Measurements from ENCODE around the gene STARD4.

STARD4 gene

DNA sequence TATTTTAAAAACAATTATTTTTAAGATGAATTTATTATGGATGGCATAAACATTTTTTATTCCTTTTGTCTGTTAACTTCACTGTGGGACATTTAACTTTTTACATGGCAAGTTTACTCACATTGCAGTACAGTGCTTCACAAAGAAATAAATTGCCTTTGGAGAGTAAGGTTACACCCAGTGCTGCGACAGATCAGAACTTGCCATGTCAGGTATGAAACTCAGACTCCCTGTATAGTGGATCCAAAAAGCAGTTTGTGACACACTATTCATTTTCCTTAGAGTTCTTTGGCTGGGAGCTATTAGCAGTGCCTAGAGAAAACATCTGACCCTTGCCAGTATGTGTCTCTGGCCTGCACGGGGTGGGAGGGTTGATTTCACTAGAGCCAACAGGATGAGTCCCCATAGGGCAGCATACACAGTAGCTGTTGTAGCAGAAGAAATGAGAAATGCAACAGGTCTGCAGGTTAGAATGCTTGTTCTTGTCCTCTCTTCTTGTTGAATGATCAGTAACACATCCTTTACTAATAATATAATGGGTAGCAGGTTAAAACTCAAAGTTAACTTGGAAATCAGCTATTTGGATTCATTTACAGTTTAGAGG, 42.9 kb downstream of the STARD4 start:
- no peak for DNase-seq

DNA sequence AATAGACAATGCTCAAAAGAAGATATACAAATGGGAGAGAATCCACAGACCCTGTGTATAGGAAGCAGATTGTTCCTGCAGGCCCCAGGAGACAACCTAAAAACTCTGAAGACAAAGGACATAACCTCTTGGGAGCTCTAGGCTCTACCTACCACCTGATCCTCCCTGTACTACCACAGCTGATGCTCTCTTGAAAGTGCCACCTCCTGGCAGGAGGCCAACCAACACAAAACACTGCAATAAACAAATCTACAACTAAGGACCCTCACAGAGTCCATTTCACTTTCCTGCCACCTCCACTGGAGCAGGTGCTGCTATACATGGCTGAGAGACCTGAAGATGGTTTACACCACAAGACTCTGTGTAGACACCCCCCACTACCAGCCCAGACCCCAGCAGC, 49.0 kb downstream of the STARD4 start:
- peak; percentile 76 for DNase-seq

DNA sequence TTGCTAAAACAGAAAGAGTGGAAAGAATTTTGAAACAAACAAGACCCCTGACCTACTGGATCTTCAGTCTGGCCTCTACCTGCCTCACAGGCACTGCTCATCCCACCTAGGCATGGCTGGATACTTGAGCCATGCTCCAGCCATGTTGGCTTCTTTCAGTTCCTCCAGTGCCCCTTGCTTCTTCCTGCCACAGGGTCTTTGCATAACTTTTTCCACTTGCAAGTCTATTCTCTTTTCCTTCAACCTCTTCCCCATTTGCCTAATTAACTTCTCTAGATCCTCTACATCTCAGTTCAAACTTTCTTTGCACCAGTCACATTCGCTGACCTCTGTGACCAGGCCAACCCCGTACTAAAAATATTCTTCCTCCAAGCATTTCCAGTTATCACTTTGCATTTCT, 50.4 kb downstream of the STARD4 start:
- no peak for DNase-seq

DNA sequence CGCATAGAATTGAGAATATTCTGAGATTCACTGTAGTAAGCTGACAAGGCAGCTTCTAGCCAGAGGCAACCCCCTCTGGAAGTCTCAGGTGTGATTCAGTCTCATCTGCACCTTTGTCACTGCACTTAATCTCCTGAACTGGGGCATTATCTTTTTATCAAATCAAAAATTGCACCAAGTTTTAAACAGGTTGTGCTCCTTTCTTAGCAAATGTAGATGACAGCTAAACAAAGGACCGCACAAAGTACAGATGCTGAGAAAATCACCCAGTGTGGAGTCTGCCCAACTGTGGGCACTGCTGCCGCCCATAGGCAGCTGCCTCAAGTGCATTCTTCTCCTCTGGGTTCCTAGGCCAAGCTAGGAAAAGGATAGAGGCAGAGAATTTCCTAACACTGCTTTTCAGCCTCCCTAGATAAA, 51.1 kb downstream of the STARD4 start:
- DNase-seq: no peak

DNA sequence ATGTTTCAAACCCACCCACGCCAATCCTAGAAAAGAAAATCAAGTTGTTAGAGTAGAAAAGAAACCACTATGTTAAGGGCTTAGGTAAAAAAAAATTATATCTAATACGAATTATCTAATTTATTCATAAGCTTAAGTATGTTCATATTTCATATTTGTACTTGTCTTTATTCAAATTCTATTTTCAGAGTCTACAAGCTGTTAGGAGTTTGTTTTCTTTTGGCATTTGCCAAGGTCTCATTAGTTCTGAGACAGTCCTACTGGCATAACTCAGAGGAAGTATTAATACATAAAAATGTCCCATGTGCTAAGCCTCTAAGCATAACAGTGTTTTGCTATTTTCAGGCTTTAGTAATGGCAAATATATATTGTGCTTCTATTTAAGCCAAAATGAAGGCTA, 57.6 kb downstream of the STARD4 start:
- DNase-seq: no peak

DNA sequence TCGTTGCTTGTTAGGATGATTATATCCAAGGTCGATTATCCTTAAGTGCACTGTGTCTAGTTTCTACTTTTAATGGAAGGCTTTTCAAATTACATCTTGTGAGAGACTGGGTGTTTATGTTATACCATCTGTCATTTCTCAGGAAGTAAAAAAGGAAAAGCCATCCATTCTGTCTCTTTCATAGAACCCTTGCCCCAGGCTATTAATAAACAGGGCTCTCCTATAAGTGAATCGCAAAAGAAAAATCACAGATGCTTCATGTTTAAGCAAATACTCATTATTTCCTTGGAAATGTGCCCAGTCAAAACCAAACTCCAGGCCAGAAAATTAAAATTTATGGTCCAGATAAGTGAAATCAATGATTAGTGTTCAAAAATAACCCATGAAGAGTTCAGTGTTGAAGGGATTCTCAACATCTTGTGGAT, 58.1 kb downstream of the STARD4 start:
- peak; percentile 65 for DNase-seq

DNA sequence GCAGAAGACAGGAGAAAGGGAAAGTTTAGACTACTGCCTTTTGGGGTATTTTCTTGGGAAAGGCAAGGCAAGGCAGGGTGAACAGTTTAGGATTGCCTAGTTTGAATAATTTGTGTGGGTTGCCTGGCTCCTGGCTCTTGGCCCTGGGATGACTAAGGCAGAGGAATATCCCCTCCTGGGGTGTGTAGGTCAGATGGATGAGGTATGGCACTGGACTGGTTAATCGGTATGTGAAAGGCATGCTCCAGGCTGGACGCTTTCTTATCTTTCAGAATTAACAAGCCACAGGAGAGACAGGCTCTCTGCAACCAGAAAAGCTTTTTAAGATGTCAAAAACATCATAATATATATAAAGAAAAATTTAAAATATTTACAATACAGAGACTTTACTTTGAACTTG, 58.6 kb downstream of the STARD4 start:
- no peak for DNase-seq

DNA sequence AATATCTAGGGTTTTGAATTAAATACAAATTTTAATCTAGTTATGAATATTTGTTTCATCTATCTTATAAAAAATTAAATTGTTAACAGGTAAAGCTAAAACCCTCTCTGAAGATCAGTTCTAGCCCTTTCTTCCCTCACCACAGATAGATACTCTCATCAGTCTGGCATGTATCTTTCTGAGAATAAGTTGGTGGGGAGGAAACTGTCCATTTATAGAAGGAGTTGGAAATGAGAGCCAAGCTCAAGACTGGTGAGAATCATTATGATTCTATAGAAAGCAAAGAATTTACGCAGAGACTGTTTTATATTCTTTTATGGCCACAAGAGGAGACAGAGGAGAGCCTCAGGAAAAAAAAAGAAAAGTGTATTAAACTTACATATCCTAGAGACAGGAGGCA, 59.0 kb downstream of the STARD4 start:
- DNase-seq: no peak

DNA sequence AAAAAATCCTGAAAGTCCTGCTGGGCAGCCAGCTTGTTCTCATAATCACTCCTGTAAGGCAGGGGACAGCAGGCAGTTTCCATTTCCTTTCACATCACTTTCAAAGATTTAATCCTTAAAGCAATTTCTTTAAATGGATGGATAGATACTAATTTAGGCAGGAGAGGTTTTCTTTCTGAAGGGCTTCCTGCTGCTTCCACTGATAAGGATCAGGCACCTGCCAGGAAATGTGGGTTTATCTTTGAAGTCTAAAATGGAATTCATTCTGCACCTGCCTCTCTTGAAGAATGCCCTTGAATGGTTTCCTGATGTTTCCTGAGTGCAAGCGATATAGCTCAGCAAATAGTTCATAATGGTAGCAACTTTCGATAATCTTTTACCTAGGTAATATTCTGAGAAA, 64.5 kb downstream of the STARD4 start:
- DNase-seq: no peak

DNA sequence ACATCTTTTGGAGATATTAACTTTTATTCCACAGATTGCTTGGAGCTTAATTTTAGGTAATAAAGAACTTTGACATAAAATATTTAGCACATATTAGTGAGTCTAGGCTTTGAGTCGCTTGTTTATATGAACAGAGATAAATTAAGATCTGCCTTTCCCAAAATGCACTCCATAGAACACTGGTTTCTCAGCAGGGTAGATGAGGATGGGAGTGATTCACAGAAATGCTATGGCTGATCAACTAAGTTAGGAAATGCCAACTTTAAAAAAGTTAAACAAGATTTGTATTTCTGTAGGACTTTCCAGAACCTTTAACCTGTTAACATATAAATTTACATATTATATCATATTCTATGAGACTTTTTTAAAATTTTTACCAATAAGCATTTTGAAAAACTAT, 65.2 kb downstream of the STARD4 start:
- DNase-seq: no peak

Measured in NCI-H2171 (cell line).